Measurements from ENCODE around the gene DGKH. TPM values are rescaled to one million over a fixed set of nuclear protein-coding genes. Genes with fewer than 3 reads are reported as not detected.
"Not testable (repeated sequence)": the region's sequence is repeated elsewhere in the genome, so short reads cannot be mapped to it uniquely, and the experiment has no call there.

The DGKH gene
- total RNA-seq, 1 donor from 2014 or later = 12.1 TPM

DNA sequence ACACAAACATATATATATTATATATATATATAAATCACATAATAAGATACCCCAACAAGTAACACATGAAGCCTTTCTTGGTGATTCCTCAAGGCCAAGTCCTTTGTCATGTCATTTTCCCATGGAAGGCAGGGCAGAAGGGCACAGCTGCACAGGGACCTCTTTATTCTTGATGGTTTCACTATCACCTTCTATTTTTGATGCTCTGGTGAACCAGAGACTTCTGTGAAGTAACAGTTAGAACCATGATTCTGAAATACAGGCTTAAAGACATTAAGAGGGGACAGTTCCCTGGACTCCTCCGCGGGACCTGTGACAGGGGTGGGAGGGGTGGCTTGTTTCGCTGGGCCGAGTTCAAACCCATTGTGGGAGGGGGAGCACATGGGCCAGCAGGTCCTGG lies 104.0 kb downstream of the DGKH start:
- Mint-ChIP-seq H3K27me3 (ENCODE audit: insufficient read depth, low read depth) (no peaks in the 10 kb centered on the region), H3K4me3 (no peak overlapping the region), H3K9me3 (no peaks in the 10 kb centered on the region), H3K4me1 (peaks cover 6% of the 10 kb centered on the region), H3K36me3 (no peaks in the 10 kb centered on the region), H3K27ac (no peak overlapping the region)
- Histone ChIP-seq H3K9ac (no peak overlapping the region), H3K27me3 (no peaks in the 10 kb centered on the region), H3K27ac (no peak overlapping the region), H3K4me3 (no peak overlapping the region), H4K20me1 (ENCODE audit: low read depth) (no peaks in the 10 kb centered on the region), H3K4me1 (peaks cover 6% of the 10 kb centered on the region), H3K36me3 (no peaks in the 10 kb centered on the region), H2AFZ (replicated peaks) (no peak overlapping the region), H3F3A (ENCODE audit: low read depth) (no peaks in the 10 kb centered on the region), H3K79me2 (ENCODE audit: low read depth) (no peaks in the 10 kb centered on the region), H3K4me2 (no peak overlapping the region), H3K9me3 (ENCODE audit: low read depth) (no peaks in the 10 kb centered on the region)
- DNase-seq (ENCODE audit: low spot score) = no peak
- TF ChIP-seq EZH2phosphoT487 (IDR thresholded peaks at IDR 0.05) = no peak
- TF ChIP-seq CTCF (IDR thresholded peaks at IDR 0.05) = no peak
- TF ChIP-seq EZH2 (IDR thresholded peaks at IDR 0.05) = no peak

DNA sequence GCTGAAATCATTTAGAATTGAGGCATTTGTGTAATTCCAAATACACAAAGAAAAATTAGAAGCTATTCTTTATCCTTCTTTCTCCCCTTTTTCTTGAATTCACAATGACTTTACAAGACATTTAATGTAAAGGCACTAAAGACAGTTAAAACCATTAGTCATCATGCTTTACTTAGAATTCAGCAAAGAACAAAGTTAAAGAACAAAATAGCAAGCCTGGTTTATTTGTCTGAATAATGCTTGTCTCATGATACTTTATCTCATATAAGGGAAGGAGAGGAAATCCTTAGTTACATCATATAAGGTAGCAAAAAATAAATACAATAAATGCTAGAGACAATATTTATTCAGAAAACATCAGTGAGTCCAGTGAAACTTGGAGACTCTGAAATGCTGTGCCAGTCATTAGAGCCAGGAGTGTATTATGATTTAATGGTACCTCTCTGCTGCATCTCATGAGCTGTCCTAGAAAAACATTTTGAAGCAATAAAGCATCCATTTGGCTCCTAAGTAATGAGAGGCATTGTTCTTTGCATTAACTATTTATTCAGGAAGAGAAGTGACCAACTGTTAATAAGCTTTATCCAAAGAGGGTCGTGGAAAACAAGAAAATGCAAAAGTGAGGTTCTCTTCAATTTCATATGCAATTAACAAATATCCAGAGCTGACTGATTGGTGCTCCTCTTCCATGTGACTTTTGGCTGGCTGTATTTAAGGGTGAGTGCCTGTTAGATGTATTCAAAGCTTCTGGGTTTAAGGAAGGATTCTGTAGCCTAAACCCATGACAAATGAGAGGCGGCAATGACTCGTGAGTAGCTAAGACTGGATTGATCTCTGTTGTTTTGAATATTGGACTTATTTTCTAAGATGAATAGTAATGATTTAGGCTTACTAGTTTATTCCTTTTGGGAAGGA lies 105.0 kb downstream of the DGKH start:
- Histone ChIP-seq H3K36me3 (no peaks in the 10 kb centered on the region), H3K4me3 (no peak overlapping the region), H3K79me2 (ENCODE audit: low read depth) (no peaks in the 10 kb centered on the region), H3K9ac (no peak overlapping the region), H3K27ac (no peak overlapping the region), H3F3A (ENCODE audit: low read depth) (no peaks in the 10 kb centered on the region), H3K4me2 (no peak overlapping the region), H3K4me1 (peaks cover 6% of the 10 kb centered on the region), H4K20me1 (ENCODE audit: low read depth) (no peaks in the 10 kb centered on the region), H3K27me3 (no peaks in the 10 kb centered on the region), H2AFZ (replicated peaks) (no peak overlapping the region), H3K9me3 (ENCODE audit: low read depth) (no peaks in the 10 kb centered on the region)
- no peak overlapping the region for H3K4me3 Mint-ChIP-seq
- H3K27me3 Mint-ChIP-seq (ENCODE audit: insufficient read depth, low read depth) = no peaks in the 10 kb centered on the region
- no peak overlapping the region for H3K27ac Mint-ChIP-seq
- no peak for DNase-seq (ENCODE audit: low spot score)
- peaks cover 6% of the 10 kb centered on the region for H3K4me1 Mint-ChIP-seq
- no peak for TF ChIP-seq EZH2 (IDR thresholded peaks at IDR 0.05)
- no peak for TF ChIP-seq CTCF (IDR thresholded peaks at IDR 0.05)
- TF ChIP-seq EZH2phosphoT487 (IDR thresholded peaks at IDR 0.05) = no peak
- H3K9me3 Mint-ChIP-seq = no peaks in the 10 kb centered on the region
- H3K36me3 Mint-ChIP-seq = no peaks in the 10 kb centered on the region

- peaks cover 6% of the 10 kb centered on the region for H3K4me1 ChIP-seq
- no peaks in the 10 kb centered on the region for H3K36me3 ChIP-seq
- Mint-ChIP-seq H3K27me3 (ENCODE audit: insufficient read depth, low read depth) (no peaks in the 10 kb centered on the region), H3K36me3 (peaks cover 2% of the 10 kb centered on the region), H3K27ac (no peak overlapping the region), H3K4me3 (no peak overlapping the region), H3K9me3 (no peaks in the 10 kb centered on the region), H3K4me1 (peaks cover 6% of the 10 kb centered on the region)
- H3K27ac ChIP-seq = no peak overlapping the region
- no peaks in the 10 kb centered on the region for H3F3A ChIP-seq (ENCODE audit: low read depth)
- H3K4me3 ChIP-seq = no peak overlapping the region
- H3K9me3 ChIP-seq (ENCODE audit: low read depth) = no peaks in the 10 kb centered on the region
- H3K27me3 ChIP-seq = no peaks in the 10 kb centered on the region
- H4K20me1 ChIP-seq (ENCODE audit: low read depth) = no peaks in the 10 kb centered on the region
- H3K4me2 ChIP-seq = no peak overlapping the region
- H2AFZ ChIP-seq (replicated peaks) = no peak overlapping the region
- no peak overlapping the region for H3K9ac ChIP-seq
- no peak for DNase-seq (ENCODE audit: low spot score)
- TF ChIP-seq EZH2phosphoT487 (IDR thresholded peaks at IDR 0.05) (no peak), EZH2 (IDR thresholded peaks at IDR 0.05) (no peak), CTCF (IDR thresholded peaks at IDR 0.05) (no peak)
- H3K79me2 ChIP-seq (ENCODE audit: low read depth) = no peaks in the 10 kb centered on the region
These were observed 106.8 kb downstream of the DGKH start for GRCh38 chr13:42155251-42155650.

GRCh38 chr13:42163338-42163737 lies 114.9 kb downstream of the DGKH start:
- not testable (repeated sequence) for H3K27ac ChIP-seq; H3F3A ChIP-seq (ENCODE audit: low read depth); H3K36me3 ChIP-seq; DNase-seq (ENCODE audit: low spot score); H3K9me3 ChIP-seq (ENCODE audit: low read depth); H3K4me3 ChIP-seq; H3K4me2 ChIP-seq; H3K79me2 ChIP-seq (ENCODE audit: low read depth); H3K4me1 Mint-ChIP-seq; H3K9me3 Mint-ChIP-seq; H3K4me3 Mint-ChIP-seq; H3K27me3 ChIP-seq; H3K27ac Mint-ChIP-seq; H3K9ac ChIP-seq; H3K4me1 ChIP-seq; H3K27me3 Mint-ChIP-seq (ENCODE audit: insufficient read depth, low read depth); H2AFZ ChIP-seq (replicated peaks); H4K20me1 ChIP-seq (ENCODE audit: low read depth)
- peaks cover 15% of the 10 kb centered on the region for H3K36me3 Mint-ChIP-seq

- H3F3A ChIP-seq (ENCODE audit: low read depth); H3K79me2 ChIP-seq (ENCODE audit: low read depth); H3K27me3 Mint-ChIP-seq (ENCODE audit: insufficient read depth, low read depth); H3K4me2 ChIP-seq; H3K36me3 ChIP-seq; H3K4me3 ChIP-seq; H3K4me1 ChIP-seq; H3K27me3 ChIP-seq; H3K27ac Mint-ChIP-seq; H3K4me3 Mint-ChIP-seq; H3K9me3 Mint-ChIP-seq; H3K27ac ChIP-seq; DNase-seq (ENCODE audit: low spot score); H3K9ac ChIP-seq; H3K9me3 ChIP-seq (ENCODE audit: low read depth); H3K4me1 Mint-ChIP-seq; H4K20me1 ChIP-seq (ENCODE audit: low read depth); H2AFZ ChIP-seq (replicated peaks): not testable (repeated sequence)
- peaks cover 19% of the 10 kb centered on the region for H3K36me3 Mint-ChIP-seq
These were observed 115.5 kb downstream of the DGKH start for GRCh38 chr13:42163910-42164309.
